Measurements from ENCODE around the gene GPRC5D.

GRCh38 chr12:12982331-12982730, 30.4 kb upstream of the GPRC5D start:
- TF ChIP-seq CTCF (optimal IDR thresholded peaks at IDR 0.05 in 1 of 3, IDR thresholded peaks at IDR 0.05 in 1 of 3, conservative IDR thresholded peaks at IDR 0.05 in 1 of 3; ENCODE audit: extremely low read depth in 1 of 3, insufficient read depth in 2 of 3, low read length in 3 of 3), result no peak
- TF ChIP-seq EZH2 (IDR thresholded peaks at IDR 0.05; ENCODE audit: low read length), result no peak
